ENCODE data around the gene PEAK1. TPM values are rescaled to one million over a fixed set of nuclear protein-coding genes. Genes with fewer than 3 reads are reported as not detected.

PEAK1 gene
- total RNA-seq, 1 donor from 2014 or later = 27.7 TPM

GRCh38 chr15:77195586-77195985 lies 224.3 kb downstream of the PEAK1 start:
- Histone ChIP-seq H3K27ac (no peak overlapping the region), H3K4me1 (no peaks in the 10 kb centered on the region), H3K36me3 (peaks cover 0 to 10% of the 10 kb centered on the region in 2 donors), H3K4me3 (no peak overlapping the region), H3K9me3 (no peaks in the 10 kb centered on the region), H3K27me3 (no peaks in the 10 kb centered on the region)
- DNase-seq (ENCODE audit: extremely low spot score in 2 of 2) = no peak
- TF ChIP-seq, protein P1, sequence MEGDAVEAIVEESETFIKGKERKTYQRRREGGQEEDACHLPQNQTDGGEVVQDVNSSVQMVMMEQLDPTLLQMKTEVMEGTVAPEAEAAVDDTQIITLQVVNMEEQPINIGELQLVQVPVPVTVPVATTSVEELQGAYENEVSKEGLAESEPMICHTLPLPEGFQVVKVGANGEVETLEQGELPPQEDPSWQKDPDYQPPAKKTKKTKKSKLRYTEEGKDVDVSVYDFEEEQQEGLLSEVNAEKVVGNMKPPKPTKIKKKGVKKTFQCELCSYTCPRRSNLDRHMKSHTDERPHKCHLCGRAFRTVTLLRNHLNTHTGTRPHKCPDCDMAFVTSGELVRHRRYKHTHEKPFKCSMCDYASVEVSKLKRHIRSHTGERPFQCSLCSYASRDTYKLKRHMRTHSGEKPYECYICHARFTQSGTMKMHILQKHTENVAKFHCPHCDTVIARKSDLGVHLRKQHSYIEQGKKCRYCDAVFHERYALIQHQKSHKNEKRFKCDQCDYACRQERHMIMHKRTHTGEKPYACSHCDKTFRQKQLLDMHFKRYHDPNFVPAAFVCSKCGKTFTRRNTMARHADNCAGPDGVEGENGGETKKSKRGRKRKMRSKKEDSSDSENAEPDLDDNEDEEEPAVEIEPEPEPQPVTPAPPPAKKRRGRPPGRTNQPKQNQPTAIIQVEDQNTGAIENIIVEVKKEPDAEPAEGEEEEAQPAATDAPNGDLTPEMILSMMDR (IDR thresholded peaks at IDR 0.05) = no peak
- TF ChIP-seq POLR2A (IDR thresholded peaks at IDR 0.05) (no peak), POLR2AphosphoS5 (IDR thresholded peaks at IDR 0.05; ENCODE audit: insufficient read depth in 1 of 2, low read depth in 1 of 2) (no peak)
- intact Hi-C loops (cut with DNase I) = no loop called here

DNA sequence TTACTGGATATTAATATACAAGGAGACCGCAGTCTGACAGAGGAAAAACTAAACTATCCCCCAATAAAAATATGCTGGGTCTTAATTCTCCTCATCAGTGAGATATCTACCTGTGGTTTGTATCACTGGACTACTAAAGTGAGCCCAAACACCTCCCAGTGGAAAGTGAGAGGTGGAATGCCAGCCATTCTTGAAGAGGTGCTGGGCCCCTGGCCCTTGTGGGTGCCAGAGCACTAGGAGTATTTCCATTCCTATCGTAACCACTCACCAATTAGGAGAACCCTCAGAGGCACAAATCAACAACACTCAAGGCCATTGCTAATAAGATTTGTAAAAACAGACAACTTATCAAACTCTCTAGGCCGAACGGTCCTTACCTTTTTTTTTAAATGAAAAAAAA lies 227.5 kb downstream of the PEAK1 start:
- intact Hi-C loops (cut with DNase I) = no loop called here
- Histone ChIP-seq H3K9me3 (no peaks in the 10 kb centered on the region), H3K36me3 (no peaks in the 10 kb centered on the region), H3K4me3 (no peak overlapping the region), H3K4me1 (peaks cover 11% of the 10 kb centered on the region), H3K27me3 (no peaks in the 10 kb centered on the region), H3K27ac (no peak overlapping the region)
- no peak for DNase-seq (ENCODE audit: extremely low spot score in 2 of 2)
- TF ChIP-seq, protein P1 (IDR thresholded peaks at IDR 0.05) = no peak
- TF ChIP-seq POLR2AphosphoS5 (IDR thresholded peaks at IDR 0.05; ENCODE audit: insufficient read depth in 1 of 2, low read depth in 1 of 2) (no peak), POLR2A (IDR thresholded peaks at IDR 0.05) (no peak)

DNA sequence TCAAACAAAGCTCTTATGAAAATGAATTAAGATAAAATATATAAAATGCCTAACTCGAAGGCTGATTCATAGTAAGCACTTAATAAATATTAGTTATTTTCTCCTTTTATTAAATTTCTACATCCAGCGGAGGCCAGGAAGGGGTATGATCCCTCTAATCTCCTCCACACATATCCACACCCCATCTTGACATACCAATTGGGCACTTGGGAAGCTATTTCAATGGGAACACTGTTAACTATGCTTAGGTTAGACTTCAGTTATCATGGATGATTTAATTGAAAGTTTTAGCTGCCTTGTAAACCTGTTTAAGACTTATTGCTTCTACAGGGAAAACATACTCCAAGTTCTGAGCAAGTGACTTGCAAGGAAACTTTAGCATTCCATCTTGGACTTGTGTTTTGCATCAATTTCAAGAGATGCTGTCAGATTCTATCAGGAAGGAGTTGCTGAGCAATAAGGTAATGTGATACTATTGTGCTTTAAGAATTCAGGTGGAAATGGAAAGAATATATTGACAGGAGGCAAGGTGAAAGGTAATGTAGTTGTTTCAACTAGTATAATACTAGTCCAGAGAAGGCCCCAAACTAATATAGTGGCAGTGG lies 228.6 kb downstream of the PEAK1 start:
- no peaks in the 10 kb centered on the region for H3K27me3 ChIP-seq
- TF ChIP-seq POLR2A (IDR thresholded peaks at IDR 0.05) = no peak
- TF ChIP-seq, protein P1 (IDR thresholded peaks at IDR 0.05) = no peak
- no peak overlapping the region for H3K4me3 ChIP-seq
- H3K4me1 ChIP-seq = peaks cover 20% of the 10 kb centered on the region
- no peak for DNase-seq (ENCODE audit: extremely low spot score in 2 of 2)
- intact Hi-C loops (cut with DNase I) = no loop called here
- no peaks in the 10 kb centered on the region for H3K9me3 ChIP-seq
- no peak overlapping the region for H3K27ac ChIP-seq
- H3K36me3 ChIP-seq = no peaks in the 10 kb centered on the region

DNA sequence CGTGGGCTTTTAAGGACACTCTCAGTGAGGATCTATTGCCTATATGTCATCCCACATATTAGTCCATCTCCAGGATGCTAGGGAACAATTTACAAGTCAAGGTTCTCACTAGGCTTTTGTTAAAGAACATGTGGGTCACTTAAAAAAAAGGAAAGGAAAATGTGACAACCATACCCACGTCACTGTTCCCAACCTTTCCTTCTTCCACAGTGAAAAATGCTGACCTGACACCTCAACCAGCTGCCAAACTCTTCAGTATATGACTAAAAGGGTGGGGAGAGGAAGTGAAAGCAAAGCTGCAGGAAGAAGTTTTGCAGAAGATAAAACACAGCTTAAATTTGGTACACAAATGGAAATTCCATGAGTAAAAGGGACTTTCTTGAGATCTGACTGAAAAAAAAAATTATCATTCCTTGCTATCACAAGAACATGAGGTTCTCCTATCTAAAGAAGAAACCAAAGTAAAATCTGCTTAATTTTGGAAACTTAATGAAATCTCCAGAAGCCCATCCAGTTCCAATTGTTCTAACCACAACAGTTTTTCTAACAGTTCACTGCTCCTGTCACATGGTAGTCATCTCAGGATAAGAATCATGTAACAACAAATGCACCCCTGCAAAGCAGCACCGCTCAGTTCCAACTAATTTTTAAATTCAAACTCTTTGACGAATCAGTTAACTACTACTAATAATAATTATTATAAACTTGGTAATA lies 232.0 kb downstream of the PEAK1 start:
- intact Hi-C loops (cut with DNase I) = loop anchor here (5.0 kb wide), 1 partner anchor 864 kb away; no protein-coding TSS in a partner anchor
- Histone ChIP-seq H3K27ac (peak overlapping the region; percentile 63), H3K4me1 (peaks cover 20% of the 10 kb centered on the region), H3K4me3 (no peak overlapping the region), H3K36me3 (no peaks in the 10 kb centered on the region), H3K9me3 (no peaks in the 10 kb centered on the region), H3K27me3 (no peaks in the 10 kb centered on the region)
- DNase-seq (ENCODE audit: extremely low spot score in 2 of 2) = no peak
- TF ChIP-seq, protein P1 (IDR thresholded peaks at IDR 0.05) = no peak
- TF ChIP-seq POLR2AphosphoS5 (IDR thresholded peaks at IDR 0.05; ENCODE audit: insufficient read depth in 1 of 2, low read depth in 1 of 2) = peak in 1 of 2 donors; percentile 92

DNA sequence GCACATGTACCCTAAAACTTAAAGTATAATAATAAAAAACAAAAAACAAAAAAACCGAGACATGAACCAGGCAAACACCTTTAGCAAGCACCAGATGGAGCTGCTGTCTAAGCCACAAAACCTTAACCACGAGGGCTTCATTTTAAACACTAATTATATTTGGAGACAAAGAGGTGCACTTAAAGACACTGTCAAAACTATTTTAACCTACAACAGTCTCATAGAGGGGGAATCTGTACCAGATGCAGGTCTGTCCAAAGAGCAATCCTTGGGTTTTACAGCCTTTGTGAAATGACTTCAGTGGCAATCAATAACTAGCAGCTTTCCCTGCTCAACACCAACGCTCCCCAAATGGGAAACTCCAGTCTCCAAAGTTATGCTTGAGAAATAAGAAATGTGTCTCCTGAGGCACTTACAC lies 233.3 kb downstream of the PEAK1 start:
- Histone ChIP-seq H3K4me1 (peaks cover 20% of the 10 kb centered on the region), H3K27ac (peak overlapping the region; percentile 63), H3K27me3 (no peaks in the 10 kb centered on the region), H3K9me3 (no peaks in the 10 kb centered on the region), H3K36me3 (peaks cover 0 to 2% of the 10 kb centered on the region in 2 donors), H3K4me3 (no peak overlapping the region)
- TF ChIP-seq, protein P1 (IDR thresholded peaks at IDR 0.05) = peak in 1 of 3 experiments; percentile 19
- TF ChIP-seq POLR2A (IDR thresholded peaks at IDR 0.05) = no peak
- no peak for TF ChIP-seq POLR2AphosphoS5 (IDR thresholded peaks at IDR 0.05; ENCODE audit: insufficient read depth in 1 of 2, low read depth in 1 of 2)
- intact Hi-C loops (cut with DNase I) = loop anchor here (5.0 kb wide), 1 partner anchor 866 kb away; no protein-coding TSS in a partner anchor
- DNase-seq (ENCODE audit: extremely low spot score in 2 of 2) = no peak

Data from vagina (tissue), 2 donors.